Measurements from ENCODE around the gene DOCK2.
"Not testable (repeated sequence)": the region's sequence is repeated elsewhere in the genome, so short reads cannot be mapped to it uniquely, and the experiment has no call there.

DOCK2 gene

GRCh38 chr5:169756071-169756765 lies 119.1 kb downstream of the DOCK2 start:
- no peak for DNase-seq (ENCODE audit: low read depth in 2 of 2)

- DNase-seq (ENCODE audit: low read depth in 2 of 2): no peak
These were observed 119.9 kb downstream of the DOCK2 start for GRCh38 chr5:169757016-169757415.

GRCh38 chr5:169758886-169759285 lies 121.8 kb downstream of the DOCK2 start:
- DNase-seq (ENCODE audit: low read depth in 2 of 2): no peak

GRCh38 chr5:169760229-169760628 lies 123.2 kb downstream of the DOCK2 start:
- no peak for DNase-seq (ENCODE audit: low read depth in 2 of 2)

- no peak for DNase-seq (ENCODE audit: low read depth in 2 of 2)
These were observed 125.4 kb downstream of the DOCK2 start for GRCh38 chr5:169762338-169763095.

- DNase-seq (ENCODE audit: low read depth in 2 of 2): no peak
These were observed 126.4 kb downstream of the DOCK2 start for GRCh38 chr5:169763376-169764017.

GRCh38 chr5:169764018-169764378 lies 126.9 kb downstream of the DOCK2 start:
- no peak for DNase-seq (ENCODE audit: low read depth in 2 of 2)

GRCh38 chr5:169765176-169765996 lies 128.3 kb downstream of the DOCK2 start:
- no peak for DNase-seq (ENCODE audit: low read depth in 2 of 2)

GRCh38 chr5:169766943-169767342 lies 129.9 kb downstream of the DOCK2 start:
- DNase-seq (ENCODE audit: low read depth in 2 of 2): not testable (repeated sequence)

- no peak for DNase-seq (ENCODE audit: low read depth in 2 of 2)
These were observed 130.9 kb downstream of the DOCK2 start for GRCh38 chr5:169767938-169768337.

- DNase-seq (ENCODE audit: low read depth in 2 of 2): no peak
These were observed 131.3 kb downstream of the DOCK2 start for GRCh38 chr5:169768416-169768815.

GRCh38 chr5:169770109-169770508 lies 133.0 kb downstream of the DOCK2 start:
- DNase-seq (ENCODE audit: low read depth in 2 of 2): no peak

- DNase-seq (ENCODE audit: low read depth in 2 of 2): no peak
These were observed 135.2 kb downstream of the DOCK2 start for GRCh38 chr5:169772256-169772655.

- no peak for DNase-seq (ENCODE audit: low read depth in 2 of 2)
These were observed 135.6 kb downstream of the DOCK2 start for GRCh38 chr5:169772688-169773087.

- no peak for DNase-seq (ENCODE audit: low read depth in 2 of 2)
These were observed 140.1 kb downstream of the DOCK2 start for GRCh38 chr5:169777159-169777558.

- no peak for DNase-seq (ENCODE audit: low read depth in 2 of 2)
These were observed 141.8 kb downstream of the DOCK2 start for GRCh38 chr5:169778622-169779596.

- DNase-seq (ENCODE audit: low read depth in 2 of 2): no peak
These were observed 144.6 kb downstream of the DOCK2 start for GRCh38 chr5:169781420-169782345.

GRCh38 chr5:169785771-169786618 lies 148.9 kb downstream of the DOCK2 start:
- no peak for DNase-seq (ENCODE audit: low read depth in 2 of 2)

GRCh38 chr5:169788168-169788567 lies 151.1 kb downstream of the DOCK2 start:
- no peak for DNase-seq (ENCODE audit: low read depth in 2 of 2)

All from stimulated activated CD8-positive, alpha-beta memory T cell treated with anti-CD3 and anti-CD28 coated beads, Interleukin-2, amount 100 ng/mL, for 1 hour (primary cell).